Calu3 (cell line): Measurements from ENCODE around the gene RYR1. TPM values are rescaled to one million over a fixed set of nuclear protein-coding genes. Genes with fewer than 3 reads are reported as not detected.

Experiments
- BruUV-seq: library from RNA; stranded (reverse); fragments of 400-500 nt; replicated peaks from 2 replicates; lab custom pipeline; 2021; lab: Mats Ljungman, UMichigan
- CTCF ChIA-PET: fragments of 300-600 bp; sonication (Branson Sonifier 250); formaldehyde crosslinking; loops from one replicate; lab custom pipeline; 2022; ENCODE audit warnings: antibody characterized with exemption; lab: Charles Lee
- DNase-seq: peaks from one replicate; pipeline ENCODE4 v3.0.0; 2022
- H3K27ac Mint-ChIP-seq: one replicate; pipeline ENCODE4 v1.8.0; 2022; ENCODE audit warnings: mixed read lengths; ENCODE audit not compliant: unreplicated experiment
- H3K27me3 Mint-ChIP-seq: one replicate; pipeline ENCODE4 v1.8.0; 2022; ENCODE audit warnings: mixed read lengths; ENCODE audit not compliant: unreplicated experiment
- H3K36me3 Mint-ChIP-seq: one replicate; pipeline ENCODE4 v1.8.0; 2022; ENCODE audit warnings: mild to moderate bottlenecking, moderate library complexity, mixed read lengths; ENCODE audit not compliant: insufficient read depth, unreplicated experiment
- H3K4me1 Mint-ChIP-seq: one replicate; pipeline ENCODE4 v1.8.0; 2022; ENCODE audit warnings: mild to moderate bottlenecking, low read depth, mixed read lengths; ENCODE audit not compliant: unreplicated experiment
- H3K4me3 Mint-ChIP-seq: one replicate; pipeline ENCODE4 v1.8.0; 2022; ENCODE audit warnings: mild to moderate bottlenecking, low read depth, moderate library complexity, mixed read lengths; ENCODE audit not compliant: unreplicated experiment
- H3K9me3 Mint-ChIP-seq: one replicate; pipeline ENCODE4 v1.8.0; 2022; ENCODE audit warnings: low read depth, mixed read lengths; ENCODE audit not compliant: unreplicated experiment
- intact Hi-C: fragments of 100-400 bp; cut with micrococcal nuclease; formaldehyde crosslinking; loops from one replicate; pipeline ENCODE4 v1.10.0; 2022; ENCODE audit not compliant: unreplicated experiment
- total RNA-seq: library from RNA; stranded (reverse); gene quantifications from 2 replicates; pipeline ENCODE4 v1.2.3, GENCODE V29; 2022
- TF ChIP-seq, protein P1 (sequence below): fragments of 200-600 bp; IDR thresholded peaks from one replicate; pipeline ENCODE4 v1.8.0; 2022; ENCODE audit warnings: antibody characterized with exemption; ENCODE audit not compliant: unreplicated experiment

Gene RYR1
- total RNA-seq, 1 experiment from 2014 or later, result 1.4 TPM

DNA sequence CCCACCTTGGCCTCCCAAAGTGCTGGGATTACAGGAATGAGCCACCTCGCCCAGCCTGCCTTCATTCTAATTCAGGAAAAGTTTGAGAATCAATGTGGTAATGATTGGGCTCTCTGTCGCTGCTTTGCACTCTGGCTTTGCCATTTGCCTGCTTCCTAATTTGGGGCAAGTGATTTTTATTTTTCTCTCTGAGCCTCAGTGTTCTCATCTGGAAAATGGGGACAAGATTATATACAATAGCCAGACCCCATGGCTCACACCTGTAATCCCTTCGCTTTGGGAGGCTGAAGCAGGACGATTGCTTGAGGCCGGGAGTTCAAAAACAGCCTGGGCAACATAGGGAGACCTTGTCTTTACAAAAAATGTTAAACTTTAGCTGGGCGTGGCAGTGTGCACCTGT, 3.8 kb downstream of the RYR1 start:
- Mint-ChIP-seq H3K4me3 (no peak overlapping the region), H3K4me1 (no peaks in the 10 kb centered on the region), H3K27ac (no peak overlapping the region), H3K9me3 (no peaks in the 10 kb centered on the region), H3K27me3 (peaks cover 57% of the 10 kb centered on the region), H3K36me3 (no peaks in the 10 kb centered on the region)
- no TSS peak for BruUV-seq
- CTCF ChIA-PET, result interaction anchor here (0.7 kb wide), 1 partner anchor 616 kb away, joined by 3 read pairs; no protein-coding TSS in a partner anchor
- TF ChIP-seq, protein P1, sequence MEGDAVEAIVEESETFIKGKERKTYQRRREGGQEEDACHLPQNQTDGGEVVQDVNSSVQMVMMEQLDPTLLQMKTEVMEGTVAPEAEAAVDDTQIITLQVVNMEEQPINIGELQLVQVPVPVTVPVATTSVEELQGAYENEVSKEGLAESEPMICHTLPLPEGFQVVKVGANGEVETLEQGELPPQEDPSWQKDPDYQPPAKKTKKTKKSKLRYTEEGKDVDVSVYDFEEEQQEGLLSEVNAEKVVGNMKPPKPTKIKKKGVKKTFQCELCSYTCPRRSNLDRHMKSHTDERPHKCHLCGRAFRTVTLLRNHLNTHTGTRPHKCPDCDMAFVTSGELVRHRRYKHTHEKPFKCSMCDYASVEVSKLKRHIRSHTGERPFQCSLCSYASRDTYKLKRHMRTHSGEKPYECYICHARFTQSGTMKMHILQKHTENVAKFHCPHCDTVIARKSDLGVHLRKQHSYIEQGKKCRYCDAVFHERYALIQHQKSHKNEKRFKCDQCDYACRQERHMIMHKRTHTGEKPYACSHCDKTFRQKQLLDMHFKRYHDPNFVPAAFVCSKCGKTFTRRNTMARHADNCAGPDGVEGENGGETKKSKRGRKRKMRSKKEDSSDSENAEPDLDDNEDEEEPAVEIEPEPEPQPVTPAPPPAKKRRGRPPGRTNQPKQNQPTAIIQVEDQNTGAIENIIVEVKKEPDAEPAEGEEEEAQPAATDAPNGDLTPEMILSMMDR, result no peak
- DNase-seq, result no peak
- intact Hi-C loops, result no loop called here

DNA sequence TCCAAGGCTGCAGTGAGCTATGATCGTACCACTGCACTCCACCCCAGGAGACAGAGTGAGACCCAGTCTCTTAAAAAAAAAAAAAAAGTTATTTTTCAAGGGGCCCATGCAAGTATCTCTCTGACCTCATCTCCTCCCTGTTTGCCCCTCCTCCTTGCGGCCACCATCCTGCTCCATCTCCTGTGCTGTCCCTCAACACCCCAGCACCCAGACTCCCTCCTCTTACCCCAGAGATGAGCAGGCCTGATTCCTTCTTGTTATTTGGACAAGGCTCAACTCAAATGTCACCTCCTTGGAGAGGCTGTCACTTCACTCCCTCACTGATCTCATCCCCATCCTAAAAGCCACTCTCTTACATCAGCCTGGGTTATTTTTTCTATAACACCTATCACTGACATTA, 4.4 kb downstream of the RYR1 start:
- Mint-ChIP-seq H3K36me3 (no peaks in the 10 kb centered on the region), H3K4me1 (no peaks in the 10 kb centered on the region), H3K4me3 (no peak overlapping the region), H3K27ac (no peak overlapping the region), H3K9me3 (no peaks in the 10 kb centered on the region), H3K27me3 (peaks cover 63% of the 10 kb centered on the region)
- CTCF ChIA-PET, result no interaction called here
- DNase-seq, result no peak
- BruUV-seq, result no TSS peak
- TF ChIP-seq, protein P1, result no peak
- intact Hi-C loops, result no loop called here

DNA sequence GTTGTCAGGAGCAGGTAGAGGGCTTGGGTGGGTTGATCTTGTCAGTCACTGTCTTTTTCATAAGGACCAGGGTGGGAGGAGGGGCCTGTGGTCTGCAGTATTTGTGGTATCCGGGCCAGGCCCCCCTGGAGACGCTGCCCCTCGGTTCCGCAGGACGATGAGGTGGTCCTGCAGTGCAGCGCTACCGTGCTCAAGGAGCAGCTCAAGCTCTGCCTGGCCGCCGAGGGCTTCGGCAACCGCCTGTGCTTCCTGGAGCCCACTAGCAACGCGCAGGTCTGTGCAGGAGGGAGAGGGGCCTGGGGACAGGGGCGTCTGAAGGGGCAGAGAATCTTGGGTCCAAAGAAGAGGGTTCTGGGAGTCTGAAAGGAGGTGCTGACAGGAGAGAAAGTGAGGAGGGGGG, 7.1 kb downstream of the RYR1 start:
- no TSS peak for BruUV-seq
- peaks cover 71% of the 10 kb centered on the region for H3K27me3 Mint-ChIP-seq
- H3K36me3 Mint-ChIP-seq, result no peaks in the 10 kb centered on the region
- H3K27ac Mint-ChIP-seq, result no peak overlapping the region
- intact Hi-C loops, result no loop called here
- H3K4me3 Mint-ChIP-seq, result no peak overlapping the region
- CTCF ChIA-PET, result no interaction called here
- H3K9me3 Mint-ChIP-seq, result no peaks in the 10 kb centered on the region
- H3K4me1 Mint-ChIP-seq, result no peaks in the 10 kb centered on the region
- TF ChIP-seq, protein P1, result no peak
- no peak for DNase-seq

DNA sequence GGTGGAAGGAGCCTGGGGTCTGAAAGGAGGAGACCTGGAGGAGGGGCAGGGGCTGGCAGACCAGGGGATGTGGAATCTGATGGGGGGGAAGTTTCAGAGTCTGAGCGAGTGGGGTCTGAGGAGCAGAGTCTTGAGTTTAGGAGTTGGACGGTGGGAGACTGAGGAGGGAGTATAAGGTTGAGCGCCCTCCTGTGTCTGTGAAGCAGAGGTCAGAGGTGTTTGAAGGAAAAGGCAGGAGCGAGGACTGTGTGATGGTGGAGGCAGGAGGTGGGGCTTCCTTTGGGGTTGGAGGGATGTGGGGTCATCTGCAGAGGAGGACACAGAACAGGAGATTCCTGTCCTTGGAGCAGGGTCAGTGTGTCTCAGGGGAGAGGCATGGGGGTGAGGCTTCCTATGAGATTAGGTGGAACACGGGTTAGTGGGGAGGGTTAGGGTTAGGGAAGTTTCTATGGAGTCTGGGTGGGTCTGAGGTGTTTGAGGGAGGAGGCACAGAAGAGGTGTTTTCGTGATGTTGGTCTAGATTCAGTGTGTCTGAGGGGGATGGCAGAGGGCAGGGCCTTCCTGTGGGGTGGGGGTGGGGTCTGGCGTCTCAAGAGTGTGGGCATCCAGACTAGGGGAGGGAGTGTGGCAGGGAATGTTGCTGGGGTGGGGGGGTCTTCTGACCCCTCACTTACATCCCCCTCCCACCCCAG, 8.3 kb downstream of the RYR1 start:
- no peak for DNase-seq
- no peak overlapping the region for H3K27ac Mint-ChIP-seq
- H3K36me3 Mint-ChIP-seq, result no peaks in the 10 kb centered on the region
- H3K9me3 Mint-ChIP-seq, result no peaks in the 10 kb centered on the region
- intact Hi-C loops, result no loop called here
- H3K4me3 Mint-ChIP-seq, result no peak overlapping the region
- no TSS peak for BruUV-seq
- CTCF ChIA-PET, result no interaction called here
- H3K4me1 Mint-ChIP-seq, result no peaks in the 10 kb centered on the region
- H3K27me3 Mint-ChIP-seq, result peaks cover 84% of the 10 kb centered on the region
- TF ChIP-seq, protein P1, result no peak
